ENCODE measurements around the gene ACSM3.

DNA sequence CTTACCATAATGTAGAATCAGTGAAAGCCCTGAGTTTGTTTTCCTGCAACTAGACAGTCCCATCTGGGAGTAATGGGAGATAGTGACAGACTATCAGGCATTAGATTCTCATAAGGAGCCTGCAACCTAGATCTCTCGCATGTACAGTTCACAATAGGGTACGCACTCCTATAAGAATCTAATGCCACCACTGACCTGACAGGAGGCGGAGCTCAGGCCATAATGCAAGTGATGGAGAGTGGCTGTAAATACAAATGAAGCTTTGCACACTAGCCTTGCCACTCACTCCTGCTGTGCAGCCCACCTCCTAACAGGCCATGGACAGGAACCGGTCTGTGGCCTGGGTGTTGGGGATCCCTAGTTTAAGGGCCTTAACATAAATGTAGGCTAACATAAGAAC, 43.6 kb upstream of the ACSM3 start:
- TF ChIP-seq EZH2 (IDR thresholded peaks at IDR 0.05; ENCODE audit: insufficient read depth, poor library complexity, severe bottlenecking) (no peak), EZH2phosphoT487 (IDR thresholded peaks at IDR 0.05; ENCODE audit: insufficient read depth, low read depth) (no peak)
